Fibroblast of lung (primary cell): ENCODE data around the gene RASGRF2.

Experiments
- EZH2 ChIP-seq: IDR thresholded peaks from 2 replicates; pipeline ENCODE4 v1.5.1; 2012; ENCODE audit warnings: low read length, control low read depth, mild to moderate bottlenecking; ENCODE audit errors: missing control alignments
- TF ChIP-seq, protein P1 (sequence below), 2 donors: IDR thresholded peaks in 1 of 2; conservative IDR thresholded peaks in 1 of 2; 1 replicate in 1 of 2; 2 replicates in 1 of 2; pipeline ENCODE4 v1.5.1; 2011 to 2012; ENCODE audit warnings: low read length in 2 of 2, control low read depth in 1 of 2, inconsistent platforms in 1 of 2, low read depth in 1 of 2, mild to moderate bottlenecking in 1 of 2

DNA sequence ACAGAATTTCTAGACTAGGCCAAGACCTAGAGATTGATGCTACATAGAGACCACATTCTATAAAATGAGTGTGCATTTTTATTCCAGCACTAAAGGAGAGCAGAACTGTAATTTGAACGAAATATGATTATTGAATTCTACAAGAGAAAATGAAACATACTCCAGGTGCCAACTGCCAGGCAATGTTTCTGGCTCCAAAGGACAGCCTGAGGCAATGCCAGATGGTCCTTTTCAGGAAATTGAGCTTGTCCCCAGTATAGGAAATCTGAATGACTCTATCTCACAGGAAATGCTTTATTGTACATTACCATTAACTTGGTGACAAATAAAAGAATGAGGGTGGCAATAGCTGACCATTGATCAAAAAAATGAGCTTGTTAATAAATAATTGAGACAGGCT is 28.8 kb upstream of the RASGRF2 start:
- TF ChIP-seq, protein P1, sequence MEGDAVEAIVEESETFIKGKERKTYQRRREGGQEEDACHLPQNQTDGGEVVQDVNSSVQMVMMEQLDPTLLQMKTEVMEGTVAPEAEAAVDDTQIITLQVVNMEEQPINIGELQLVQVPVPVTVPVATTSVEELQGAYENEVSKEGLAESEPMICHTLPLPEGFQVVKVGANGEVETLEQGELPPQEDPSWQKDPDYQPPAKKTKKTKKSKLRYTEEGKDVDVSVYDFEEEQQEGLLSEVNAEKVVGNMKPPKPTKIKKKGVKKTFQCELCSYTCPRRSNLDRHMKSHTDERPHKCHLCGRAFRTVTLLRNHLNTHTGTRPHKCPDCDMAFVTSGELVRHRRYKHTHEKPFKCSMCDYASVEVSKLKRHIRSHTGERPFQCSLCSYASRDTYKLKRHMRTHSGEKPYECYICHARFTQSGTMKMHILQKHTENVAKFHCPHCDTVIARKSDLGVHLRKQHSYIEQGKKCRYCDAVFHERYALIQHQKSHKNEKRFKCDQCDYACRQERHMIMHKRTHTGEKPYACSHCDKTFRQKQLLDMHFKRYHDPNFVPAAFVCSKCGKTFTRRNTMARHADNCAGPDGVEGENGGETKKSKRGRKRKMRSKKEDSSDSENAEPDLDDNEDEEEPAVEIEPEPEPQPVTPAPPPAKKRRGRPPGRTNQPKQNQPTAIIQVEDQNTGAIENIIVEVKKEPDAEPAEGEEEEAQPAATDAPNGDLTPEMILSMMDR (conservative IDR thresholded peaks at IDR 0.05 in 1 of 2, IDR thresholded peaks at IDR 0.05 in 1 of 2; ENCODE audit: low read depth in 1 of 2, low read length in 2 of 2), result no peak
- TF ChIP-seq EZH2, result no peak
